Gastrocnemius medialis (tissue), 4 donors: ENCODE measurements around the gene RDH5. TPM values are rescaled to one million over a fixed set of nuclear protein-coding genes. Genes with fewer than 3 reads are reported as not detected.

Experiments used
- ATAC-seq, 2 donors: fragments of 150-250 bp; one replicate each; pipeline ENCODE4 v1.9.1; 2016
- DNase-seq, 2 donors: peaks; one replicate each; pipeline ENCODE4 v3.0.0-alpha.2; 2019
- H3K27ac ChIP-seq, 4 donors: fragments of 200-600 bp; sonication (generic); 1 replicate in 1 of 4; 2 replicates in 3 of 4; pipeline ENCODE4 v1.5.1; 2016 to 2018; ENCODE audit warnings: mild to moderate bottlenecking in 2 of 4, moderate library complexity in 1 of 4
- H3K27me3 ChIP-seq, 3 donors: fragments of 200-600 bp; sonication (generic) in 2 of 3; 1 replicate in 1 of 3; 2 replicates in 2 of 3; pipeline versions ENCODE4 v1.5.1 to v1.6.0; 2016 to 2019; ENCODE audit warnings: mild to moderate bottlenecking in 1 of 3, moderate library complexity in 1 of 3
- H3K36me3 ChIP-seq, 2 donors: fragments of 200-600 bp; sonication (generic) in 1 of 2; one replicate each; pipeline ENCODE4 v1.5.1; 2017 to 2018
- H3K4me1 ChIP-seq, 2 donors: fragments of 200-600 bp; sonication (generic) in 1 of 2; one replicate each; pipeline ENCODE4 v1.5.1; 2016 to 2017; ENCODE audit warnings: mild to moderate bottlenecking in 2 of 2
- H3K4me3 ChIP-seq, 4 donors: fragments of 200-600 bp; sonication (generic) in 3 of 4; 1 replicate in 1 of 4; 2 replicates in 3 of 4; pipeline ENCODE4 v1.5.1; 2016 to 2019; ENCODE audit warnings: mild to moderate bottlenecking in 2 of 4
- H3K9me3 ChIP-seq, 3 donors: fragments of 200-600 bp; sonication (generic) in 2 of 3; 1 replicate in 1 of 3; 2 replicates in 2 of 3; pipeline ENCODE4 v1.5.1; 2016 to 2019
- CTCF ChIP-seq, 5 experiments: fragments of 450-650 bp in 3 of 5; fragments of 200-600 bp in 2 of 5; sonication (generic) in 2 of 5; IDR thresholded peaks in 4 of 5; conservative IDR thresholded peaks in 1 of 5; 1 replicate in 4 of 5; 2 replicates in 1 of 5; pipeline ENCODE4 v1.5.1; 2016 to 2019; ENCODE audit warnings: antibody characterized with exemption in 5 of 5, mild to moderate bottlenecking in 3 of 5, moderate library complexity in 3 of 5
- POLR2A ChIP-seq, 2 donors: fragments of 450-650 bp; IDR thresholded peaks; one replicate each; pipeline ENCODE4 v1.6.1; 2017; ENCODE audit warnings: antibody characterized with exemption in 2 of 2, mild to moderate bottlenecking in 2 of 2, moderate library complexity in 2 of 2
- in situ Hi-C, 4 donors: fragments of 200-750 bp; cut with MboI; loops; one replicate each; pipeline versions ENCODE4 v1.15.0 to v1.8.0; 2017; ENCODE audit warnings: low sequenced_read_pairs in 4 of 4
- intact Hi-C: fragments of 100-400 bp; cut with DNase I; formaldehyde crosslinking; loops from one replicate; pipeline ENCODE4 v1.15.1; 2023; ENCODE audit warnings: low total_unique reads
- total RNA-seq, 4 donors: library from RNA; depleted of rRNA; stranded (reverse); fragments of >200 nt; gene quantifications; one replicate each; pipeline versions ENCODE4 v1.1.0 to v1.2.3, GENCODE V29; 2016

The RDH5 gene
- total RNA-seq, 4 donors from 2014 or later: 3.8 to 10.3 (median 7.5) TPM

GRCh38 chr12:55719371-55719770 is 822 bp upstream of the RDH5 start:
- Histone ChIP-seq H3K4me3 (no peak overlapping the region), H3K27me3 (no peaks in the 10 kb centered on the region), H3K4me1 (peaks cover 67 to 78% of the 10 kb centered on the region in 2 donors), H3K9me3 (no peaks in the 10 kb centered on the region), H3K27ac (peak overlapping the region; percentile 95 to 100 (median 99)), H3K36me3 (peaks cover 0 to 3% of the 10 kb centered on the region in 2 donors)
- ATAC-seq: no peak
- TF ChIP-seq POLR2A (IDR thresholded peaks at IDR 0.05): no peak
- TF ChIP-seq CTCF (IDR thresholded peaks at IDR 0.05 in 4 of 5, conservative IDR thresholded peaks at IDR 0.05 in 1 of 5): no peak
- DNase-seq: no peak
- in situ Hi-C loops: loop anchor here in 2 of 4 donors (5.0 to 25.0 kb wide), 2 partner anchors 42 to 1732 kb away; partner anchors contain the start of gene HOXC10 (in 1 of the 2)
- intact Hi-C loops: loop anchor here (5.0 to 10.0 kb wide), 2 partner anchors 503 to 545 kb away; partner anchors contain the start of genes COQ10A, NABP2 and RNF41

DNA sequence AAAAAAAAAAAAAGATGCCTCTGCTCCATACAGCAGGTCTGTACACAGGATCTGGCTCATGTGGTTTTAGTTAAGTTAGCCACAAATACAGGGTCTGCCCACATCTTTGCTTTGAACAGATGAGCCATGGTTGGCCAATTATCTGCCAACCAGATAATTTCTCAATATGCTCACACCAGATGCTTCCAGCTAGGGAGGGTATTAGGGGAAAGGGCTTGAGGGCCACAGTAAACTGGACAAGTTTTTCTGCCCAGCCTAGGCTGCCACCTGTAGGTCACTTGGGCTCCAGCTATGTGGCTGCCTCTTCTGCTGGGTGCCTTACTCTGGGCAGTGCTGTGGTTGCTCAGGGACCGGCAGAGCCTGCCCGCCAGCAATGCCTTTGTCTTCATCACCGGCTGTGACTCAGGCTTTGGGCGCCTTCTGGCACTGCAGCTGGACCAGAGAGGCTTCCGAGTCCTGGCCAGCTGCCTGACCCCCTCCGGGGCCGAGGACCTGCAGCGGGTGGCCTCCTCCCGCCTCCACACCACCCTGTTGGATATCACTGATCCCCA is 776 bp downstream of the RDH5 start:
- Histone ChIP-seq H3K9me3 (no peaks in the 10 kb centered on the region), H3K4me3 (peak overlapping the region in 1 of 4 donors; percentile 28), H3K27ac (peak overlapping the region; percentile 95 to 100 (median 99)), H3K27me3 (no peaks in the 10 kb centered on the region), H3K36me3 (peaks cover 0 to 18% of the 10 kb centered on the region in 2 donors), H3K4me1 (peaks cover 56 to 72% of the 10 kb centered on the region in 2 donors)
- in situ Hi-C loops (loop anchor here in 2 of 4 donors (5.0 to 25.0 kb wide), 3 partner anchors 39 to 1734 kb away; partner anchors contain the start of gene HOXC10 (in 1 of the 2)), intact Hi-C loops (loop anchor here (1.0 to 10.0 kb wide), 8 partner anchors 16 to 1726 kb away; partner anchors contain the start of genes BAZ2A, NAB2 and NACA)
- ATAC-seq: peak; percentile 66 to 70
- peak; percentile 84 to 93 for DNase-seq
- TF ChIP-seq POLR2A (IDR thresholded peaks at IDR 0.05) (no peak), CTCF (IDR thresholded peaks at IDR 0.05 in 4 of 5, conservative IDR thresholded peaks at IDR 0.05 in 1 of 5) (peak; percentile 74 to 82 (median 78))

- Histone ChIP-seq H3K9me3 (no peaks in the 10 kb centered on the region), H3K4me3 (no peak overlapping the region), H3K4me1 (peaks cover 57 to 74% of the 10 kb centered on the region in 2 donors), H3K27ac (peak overlapping the region; percentile 95 to 100 (median 99)), H3K36me3 (peaks cover 0 to 25% of the 10 kb centered on the region in 2 donors), H3K27me3 (no peaks in the 10 kb centered on the region)
- ATAC-seq (no peak), DNase-seq (peak in 1 of 2 donors; percentile 36)
- intact Hi-C loops (loop anchor here (1.0 to 10.0 kb wide), 8 partner anchors 17 to 1727 kb away; partner anchors contain the start of genes BAZ2A, NAB2 and NACA), in situ Hi-C loops (loop anchor here in 2 of 4 donors (5.0 to 25.0 kb wide), 3 partner anchors 39 to 1734 kb away; partner anchors contain the start of gene HOXC10 (in 1 of the 2))
- TF ChIP-seq CTCF (IDR thresholded peaks at IDR 0.05 in 4 of 5, conservative IDR thresholded peaks at IDR 0.05 in 1 of 5) (no peak), POLR2A (IDR thresholded peaks at IDR 0.05) (no peak)
Measured at GRCh38 chr12:55721601-55722213, 1.5 kb downstream of the RDH5 start.

GRCh38 chr12:55722948-55723347 is 2.8 kb downstream of the RDH5 start:
- intact Hi-C loops (loop anchor here (5.0 to 10.0 kb wide), 6 partner anchors 66 to 1728 kb away; partner anchors contain the start of genes BAZ2A, NAB2 and NACA), in situ Hi-C loops (loop anchor here in 2 of 4 donors (5.0 to 25.0 kb wide), 3 partner anchors 41 to 1736 kb away; partner anchors contain the start of gene HOXC10 (in 1 of the 2))
- TF ChIP-seq CTCF (IDR thresholded peaks at IDR 0.05 in 4 of 5, conservative IDR thresholded peaks at IDR 0.05 in 1 of 5) (no peak), POLR2A (IDR thresholded peaks at IDR 0.05) (no peak)
- peak in 1 of 2 donors; percentile 21 for DNase-seq
- no peak for ATAC-seq
- H3K27me3 ChIP-seq: no peaks in the 10 kb centered on the region
- peaks cover 56 to 73% of the 10 kb centered on the region in 2 donors for H3K4me1 ChIP-seq
- H3K36me3 ChIP-seq: peaks cover 0 to 30% of the 10 kb centered on the region in 2 donors
- no peak overlapping the region for H3K4me3 ChIP-seq
- peak overlapping the region; percentile 95 to 100 (median 99) for H3K27ac ChIP-seq
- no peaks in the 10 kb centered on the region for H3K9me3 ChIP-seq
